Femur (tissue), 1 donor: ENCODE results near the gene PLA2G2C.
"Not testable (repeated sequence)": the region's sequence is repeated elsewhere in the genome, so short reads cannot be mapped to it uniquely, and the experiment has no call there.

Experiments used
- DNase-seq: peaks from one replicate; pipeline ENCODE4 v3.0.0-alpha.2; 2017

The PLA2G2C gene

DNA sequence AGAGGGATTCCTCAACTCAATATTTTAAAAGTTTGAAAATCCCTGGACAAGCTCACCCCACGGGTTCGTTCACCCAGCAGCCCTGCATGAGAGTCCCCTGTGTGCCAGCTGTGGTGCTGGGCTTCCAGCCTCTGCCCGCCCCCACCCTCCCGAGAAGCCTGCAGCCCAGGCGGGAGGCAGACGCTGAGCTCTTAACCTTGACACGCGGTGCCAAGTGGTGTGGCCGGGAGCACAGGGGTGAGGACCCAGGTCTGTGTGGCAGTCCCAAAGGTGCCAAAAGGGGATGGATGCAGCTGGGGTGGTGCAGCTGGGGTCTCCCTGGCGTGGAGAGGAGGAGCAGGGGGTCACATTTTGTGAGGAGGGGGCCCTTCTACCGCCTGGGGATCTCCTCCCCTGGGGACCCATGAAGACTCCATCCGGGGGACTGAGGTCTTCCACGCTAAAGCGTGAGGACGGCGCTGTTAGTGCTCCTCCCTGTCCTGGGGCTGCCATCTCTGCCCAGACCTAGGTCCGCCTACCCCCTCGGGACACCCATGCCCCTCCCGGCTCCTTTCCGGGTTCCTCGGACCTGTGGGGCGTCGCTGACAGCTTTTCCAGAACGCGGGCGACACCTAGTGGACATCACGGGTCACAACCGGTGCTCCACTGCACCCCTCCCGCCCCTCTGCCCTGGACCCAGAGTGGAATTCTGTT, 34.3 kb downstream of the PLA2G2C start:
- DNase-seq = peak; percentile 85

GRCh38 chr1:20150969-20151368, 35.3 kb downstream of the PLA2G2C start:
- no peak for DNase-seq

- no peak for DNase-seq
These were observed 36.0 kb downstream of the PLA2G2C start for GRCh38 chr1:20150326-20150705.

GRCh38 chr1:20149601-20150325, 36.6 kb downstream of the PLA2G2C start:
- no peak for DNase-seq

- no peak for DNase-seq
These were observed 37.5 kb downstream of the PLA2G2C start for GRCh38 chr1:20148571-20149500.

DNA sequence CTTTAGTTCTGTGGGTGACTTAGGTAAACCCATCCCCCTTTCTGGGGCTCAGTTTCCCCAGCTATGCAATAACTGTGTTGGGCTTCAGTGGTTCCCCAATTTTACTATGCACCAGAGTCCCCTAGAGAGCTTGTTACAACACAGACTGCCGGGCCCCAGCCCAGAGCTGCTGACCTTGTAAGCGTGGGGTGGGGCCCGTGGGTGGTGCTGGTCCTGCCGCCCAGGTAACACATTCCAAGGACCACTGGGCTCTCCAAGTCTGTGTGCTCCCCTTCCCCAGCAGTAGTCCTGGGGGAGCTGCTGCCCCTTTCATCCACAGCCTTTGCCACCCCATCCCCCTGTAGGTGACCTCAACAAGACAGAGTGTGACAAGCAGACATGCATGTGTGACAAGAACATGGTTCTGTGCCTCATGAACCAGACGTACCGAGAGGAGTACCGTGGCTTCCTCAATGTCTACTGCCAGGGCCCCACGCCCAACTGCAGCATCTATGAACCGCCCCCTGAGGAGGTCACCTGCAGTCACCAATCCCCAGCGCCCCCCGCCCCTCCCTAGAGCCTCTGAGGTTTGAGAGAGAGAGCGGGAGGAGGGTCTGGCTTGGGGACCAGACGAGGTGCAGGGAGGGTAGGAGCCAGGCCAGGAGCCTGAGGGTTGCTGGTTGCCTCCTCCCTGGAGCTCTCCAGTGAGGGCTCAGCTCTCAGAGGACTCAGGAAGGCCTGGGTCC, 38.3 kb downstream of the PLA2G2C start:
- no peak for DNase-seq

- DNase-seq = no peak
These were observed 42.4 kb downstream of the PLA2G2C start for GRCh38 chr1:20143734-20144565.

DNA sequence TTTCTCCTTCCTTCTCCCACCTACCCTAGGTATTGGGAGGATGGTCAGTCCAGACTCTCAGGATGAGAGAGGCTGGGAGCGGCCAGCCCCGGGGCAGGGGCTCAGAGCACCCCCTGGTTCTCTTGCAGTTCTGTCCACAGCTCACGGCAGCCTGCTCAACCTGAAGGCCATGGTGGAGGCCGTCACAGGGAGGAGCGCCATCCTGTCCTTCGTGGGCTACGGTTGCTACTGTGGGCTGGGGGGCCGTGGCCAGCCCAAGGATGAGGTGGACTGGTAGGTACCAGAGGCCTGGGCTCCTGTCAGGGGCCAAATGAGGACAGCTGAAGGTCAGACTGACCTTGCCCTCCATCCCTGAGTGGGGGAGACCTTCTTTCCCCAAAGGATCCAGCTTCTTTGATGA, 43.0 kb downstream of the PLA2G2C start:
- no peak for DNase-seq

DNA sequence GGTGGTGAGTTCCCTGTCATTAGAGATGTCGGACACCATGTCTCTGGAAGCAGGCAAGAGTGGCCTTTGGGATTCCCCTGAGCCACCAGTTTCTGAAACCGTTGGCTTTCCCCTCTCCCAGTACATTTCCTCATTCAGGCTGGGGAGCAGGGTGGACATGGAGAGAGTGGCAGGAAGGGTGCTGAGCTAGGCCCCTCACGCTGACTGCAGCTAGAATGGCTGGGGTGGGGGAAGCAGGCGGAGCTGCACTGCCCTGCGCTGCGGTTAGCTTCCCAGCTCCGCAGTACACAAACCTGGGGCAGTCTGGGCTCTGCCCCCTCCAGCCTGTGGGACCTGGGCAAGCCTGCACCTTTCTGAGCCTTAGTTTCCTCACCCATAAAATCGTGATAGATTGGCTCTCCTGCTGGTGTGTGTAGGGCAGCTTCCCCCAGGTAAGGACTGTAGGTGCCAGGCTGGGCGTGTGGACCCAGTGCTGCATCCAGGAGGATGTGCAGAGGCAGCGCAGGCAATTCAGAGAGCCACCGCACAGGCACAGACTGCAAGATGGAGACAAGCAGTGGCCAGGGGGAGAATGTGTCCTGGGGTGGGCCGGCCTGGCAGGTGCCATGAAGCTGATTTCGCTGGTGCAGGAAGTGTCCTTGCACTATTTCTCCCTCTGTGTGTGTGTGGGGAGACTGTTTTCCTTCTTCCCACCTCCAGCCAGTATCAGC, 44.2 kb downstream of the PLA2G2C start:
- DNase-seq = no peak

DNA sequence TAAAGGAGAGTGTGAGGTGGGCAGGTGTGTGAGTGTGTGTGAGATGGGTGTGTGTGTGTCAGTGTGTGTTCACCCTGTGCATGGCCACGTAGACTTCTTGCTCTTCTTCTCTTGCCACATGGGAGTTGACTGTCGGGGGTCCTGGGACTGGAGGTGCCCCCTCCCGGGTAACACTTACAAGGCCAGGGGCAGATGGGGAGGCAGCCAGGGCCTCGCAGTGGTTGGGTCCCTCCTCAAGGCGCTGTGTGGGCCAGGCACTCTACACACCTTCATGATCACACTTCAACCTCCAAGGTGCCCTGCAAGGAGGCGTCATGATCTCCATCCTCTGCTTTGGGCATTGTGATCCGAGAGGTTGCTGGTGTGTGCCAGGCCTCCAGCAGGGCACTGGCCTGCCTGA, 44.9 kb downstream of the PLA2G2C start:
- DNase-seq = no peak

- no peak for DNase-seq
These were observed 45.3 kb downstream of the PLA2G2C start for GRCh38 chr1:20141001-20141400.

DNA sequence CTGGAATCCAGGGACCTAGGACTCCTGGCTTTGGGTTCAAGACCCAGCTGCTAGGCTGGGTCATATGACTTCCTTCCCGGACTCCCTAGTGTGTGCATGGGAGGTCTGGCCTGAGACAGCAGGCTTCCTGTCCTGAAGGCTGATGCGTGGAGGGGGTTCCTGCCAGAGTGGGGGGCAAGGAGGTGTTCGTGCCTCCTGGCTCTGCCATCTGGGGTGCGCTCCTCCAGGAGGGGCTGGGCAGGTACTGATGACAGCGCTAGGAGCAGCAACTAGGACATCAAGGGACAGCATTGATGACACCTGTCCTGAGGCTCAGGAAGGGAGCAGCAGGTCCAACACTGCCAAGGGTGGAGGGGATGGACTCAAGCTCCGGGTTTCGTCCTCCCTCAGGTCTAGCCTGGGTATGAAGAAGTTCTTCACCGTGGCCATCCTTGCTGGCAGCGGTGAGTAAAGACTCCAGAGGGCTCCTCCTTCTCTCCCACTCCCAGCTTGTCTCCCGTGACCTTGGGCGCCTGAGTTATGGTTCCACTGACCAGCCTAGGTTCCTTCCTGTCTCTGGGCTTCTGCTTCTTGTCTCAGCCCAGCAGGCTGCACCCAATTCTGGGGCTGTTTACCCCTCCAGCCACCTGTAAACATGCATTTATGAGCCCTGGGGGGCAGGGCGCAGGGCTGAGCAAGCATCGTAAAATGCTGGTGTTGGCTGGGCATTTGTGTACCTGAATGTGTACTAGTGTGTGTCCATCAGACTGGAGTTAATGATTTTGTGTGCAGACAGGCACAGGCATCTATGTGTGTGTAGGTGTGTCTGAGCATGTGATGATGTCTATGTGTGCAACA, 46.3 kb downstream of the PLA2G2C start:
- DNase-seq = no peak

GRCh38 chr1:20138961-20139550, 47.3 kb downstream of the PLA2G2C start, which contains the start of gene PLA2G2F:
Gene PLA2G2F (plus strand): TSS chr1:20139323. CDS start chr1:20139428, 105 bp downstream.
- DNase-seq = no peak

DNA sequence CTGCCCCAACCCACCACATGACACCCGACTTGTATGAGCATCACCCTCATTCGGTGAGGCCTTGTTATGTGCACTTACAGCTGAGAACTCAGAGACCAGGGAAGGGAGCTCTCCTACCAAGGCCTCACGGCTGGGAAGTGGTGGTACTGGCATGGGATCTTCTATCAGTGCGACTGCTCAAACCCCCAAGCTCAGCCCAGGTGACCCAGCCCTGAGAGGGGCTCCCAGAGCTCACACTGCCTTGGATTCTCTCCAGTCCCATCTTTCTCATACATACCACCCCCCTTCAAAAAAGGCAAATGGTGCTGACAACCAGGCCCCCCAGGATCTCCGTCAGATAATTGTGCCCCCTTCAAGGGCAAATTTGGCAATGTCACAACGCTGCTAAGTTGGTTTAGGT, 48.0 kb downstream of the PLA2G2C start:
- no peak for DNase-seq

DNA sequence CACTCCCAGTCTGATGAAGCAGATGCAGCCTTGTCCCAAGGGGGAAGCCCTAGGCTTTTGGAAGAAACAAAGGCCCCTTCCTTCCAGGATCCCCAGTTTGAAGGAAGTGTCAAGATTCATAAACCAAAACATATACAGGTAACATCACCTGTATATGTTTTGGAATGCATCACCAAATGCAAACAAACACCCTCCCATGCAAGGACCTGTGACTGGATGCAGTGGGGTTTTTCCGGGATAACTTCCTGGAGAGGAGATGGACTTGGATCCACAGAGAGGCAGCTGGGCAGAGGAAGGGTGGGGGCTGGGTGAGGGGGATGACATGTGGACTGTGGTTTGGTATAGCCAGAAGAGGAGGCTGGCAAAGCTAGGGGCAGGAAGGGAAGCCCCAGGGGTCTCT, 48.7 kb downstream of the PLA2G2C start:
- DNase-seq = no peak

- no peak for DNase-seq
These were observed 49.3 kb downstream of the PLA2G2C start for GRCh38 chr1:20137055-20137454.

DNA sequence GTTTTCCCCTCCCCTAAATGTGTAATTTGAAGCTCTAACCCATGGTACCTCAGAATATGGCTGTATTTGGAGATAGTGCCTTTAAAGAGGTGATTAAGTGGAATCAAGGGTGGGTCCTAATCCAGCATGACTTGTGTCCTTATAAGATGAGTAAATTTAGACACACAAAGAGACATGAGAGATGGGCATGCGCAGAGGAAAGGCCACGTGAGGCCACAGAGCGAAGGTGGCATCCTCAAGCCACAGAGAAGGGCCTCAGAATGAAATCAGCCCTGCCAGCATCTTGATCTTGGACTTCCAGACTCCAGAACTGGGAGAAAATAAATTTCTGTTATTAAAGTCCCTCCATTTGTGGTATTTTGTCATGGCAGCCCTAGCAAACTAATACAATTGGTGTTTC, 50.1 kb downstream of the PLA2G2C start:
- DNase-seq = no peak

- no peak for DNase-seq
These were observed 51.3 kb downstream of the PLA2G2C start for GRCh38 chr1:20134995-20135394.

DNA sequence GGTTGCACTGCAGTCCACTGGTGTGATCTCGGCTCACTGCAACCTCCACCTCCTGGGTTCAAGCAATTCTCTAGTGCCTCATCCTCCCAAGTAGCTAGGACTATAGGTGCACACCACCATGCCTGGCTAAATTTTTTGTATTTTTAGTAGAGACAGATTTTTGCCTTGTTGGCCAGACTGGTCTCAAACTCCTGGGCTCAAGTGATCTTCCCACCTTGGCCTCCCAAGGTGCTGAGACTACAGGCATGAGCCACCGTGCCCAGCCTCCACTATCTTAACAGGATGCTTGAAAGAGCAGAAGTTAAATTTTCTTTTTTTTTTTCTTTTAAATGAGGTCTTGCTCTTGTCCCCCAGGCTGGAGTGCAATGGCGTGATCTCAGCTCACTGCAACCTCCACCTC, 55.8 kb downstream of the PLA2G2C start:
- not testable (repeated sequence) for DNase-seq
